DOHH2 (cell line): ENCODE measurements around the gene RB1.
"Not testable (repeated sequence)": the region's sequence is repeated elsewhere in the genome, so short reads cannot be mapped to it uniquely, and the experiment has no call there.

Experiments
- EZH2phosphoT487 ChIP-seq: fragments of 200-600 bp; sonication (generic); IDR thresholded peaks from 2 replicates; pipeline ENCODE4 v1.6.1; 2017; ENCODE audit warnings: borderline replicate concordance, mild to moderate bottlenecking, antibody characterized with exemption, low read length, moderate library complexity, mixed read lengths
- TF ChIP-seq, protein P1 (sequence below): fragments of 200-600 bp; sonication (generic); IDR thresholded peaks from one replicate; pipeline ENCODE4 v1.5.1; 2014; ENCODE audit warnings: antibody characterized with exemption, mild to moderate bottlenecking, low read depth, low read length; ENCODE audit not compliant: poor library complexity, severe bottlenecking

DNA sequence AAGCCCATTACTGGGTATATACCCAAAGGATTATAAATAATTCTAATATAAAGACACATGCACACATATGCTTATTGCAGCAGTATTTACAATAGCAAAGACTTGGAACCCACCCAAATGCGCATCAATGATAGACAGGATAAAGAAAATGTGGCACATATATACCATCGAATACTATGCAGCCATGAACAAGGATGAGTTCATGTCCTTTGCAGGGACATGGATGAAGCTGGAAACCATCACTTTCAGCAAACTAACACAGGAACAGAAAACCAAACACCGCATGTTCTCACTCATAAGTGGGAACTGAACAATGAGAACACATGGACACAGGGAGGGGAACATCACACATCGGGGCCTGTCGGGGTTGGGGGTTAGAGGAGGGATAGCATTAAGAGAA is 118.5 kb downstream of the RB1 start:
- TF ChIP-seq, protein P1, sequence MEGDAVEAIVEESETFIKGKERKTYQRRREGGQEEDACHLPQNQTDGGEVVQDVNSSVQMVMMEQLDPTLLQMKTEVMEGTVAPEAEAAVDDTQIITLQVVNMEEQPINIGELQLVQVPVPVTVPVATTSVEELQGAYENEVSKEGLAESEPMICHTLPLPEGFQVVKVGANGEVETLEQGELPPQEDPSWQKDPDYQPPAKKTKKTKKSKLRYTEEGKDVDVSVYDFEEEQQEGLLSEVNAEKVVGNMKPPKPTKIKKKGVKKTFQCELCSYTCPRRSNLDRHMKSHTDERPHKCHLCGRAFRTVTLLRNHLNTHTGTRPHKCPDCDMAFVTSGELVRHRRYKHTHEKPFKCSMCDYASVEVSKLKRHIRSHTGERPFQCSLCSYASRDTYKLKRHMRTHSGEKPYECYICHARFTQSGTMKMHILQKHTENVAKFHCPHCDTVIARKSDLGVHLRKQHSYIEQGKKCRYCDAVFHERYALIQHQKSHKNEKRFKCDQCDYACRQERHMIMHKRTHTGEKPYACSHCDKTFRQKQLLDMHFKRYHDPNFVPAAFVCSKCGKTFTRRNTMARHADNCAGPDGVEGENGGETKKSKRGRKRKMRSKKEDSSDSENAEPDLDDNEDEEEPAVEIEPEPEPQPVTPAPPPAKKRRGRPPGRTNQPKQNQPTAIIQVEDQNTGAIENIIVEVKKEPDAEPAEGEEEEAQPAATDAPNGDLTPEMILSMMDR, result not testable (repeated sequence)
- not testable (repeated sequence) for TF ChIP-seq EZH2phosphoT487
